Activated CD4-positive, alpha-beta T cell treated with anti-CD3 and anti-CD28 coated beads for 36 hours (primary cell): ENCODE measurements around the gene RMI2. TPM values are rescaled to one million over a fixed set of nuclear protein-coding genes. Genes with fewer than 3 reads are reported as not detected.

Experiments used
- ATAC-seq: fragments of 200-7000 bp; cut with Tn5 transposase; one replicate; pipeline ENCODE4 v1.10.0; 2021; ENCODE audit warnings: mild to moderate bottlenecking, moderate library complexity
- CTCF ChIA-PET: fragments of 350-600 bp; sonication (Branson Sonifier 250); formaldehyde crosslinking; loops from one replicate; lab custom pipeline; 2021; ENCODE audit warnings: antibody characterized with exemption; lab: Charles Lee
- POLR2A ChIA-PET: fragments of 350-600 bp; sonication (Branson Sonifier 250); formaldehyde crosslinking; loops from one replicate; lab custom pipeline; 2021; ENCODE audit warnings: antibody characterized with exemption, inconsistent platforms; lab: Charles Lee
- DNase-seq: peaks from one replicate; pipeline ENCODE4 v3.0.0-alpha.2; 2020
- H3K27ac Mint-ChIP-seq: one replicate; pipeline ENCODE4 v1.8.0; 2021; ENCODE audit warnings: mixed read lengths
- H3K27me3 Mint-ChIP-seq: one replicate; pipeline ENCODE4 v1.8.0; 2021; ENCODE audit warnings: mixed read lengths
- H3K36me3 Mint-ChIP-seq: one replicate; pipeline ENCODE4 v1.8.0; 2021; ENCODE audit warnings: low read depth, mixed read lengths
- H3K4me1 Mint-ChIP-seq: one replicate; pipeline ENCODE4 v1.8.0; 2021; ENCODE audit warnings: mixed read lengths
- H3K4me3 Mint-ChIP-seq: one replicate; pipeline ENCODE4 v1.8.0; 2021; ENCODE audit warnings: mild to moderate bottlenecking, moderate library complexity, mixed read lengths
- H3K9me3 Mint-ChIP-seq: one replicate; pipeline ENCODE4 v1.8.0; 2021; ENCODE audit warnings: low read depth, mixed read lengths
- intact Hi-C, 2 experiments: fragments of 100-400 bp; cut with DNase I in 1 of 2; cut with micrococcal nuclease in 1 of 2; formaldehyde crosslinking; loops; one replicate each; pipeline versions ENCODE4 v1.14.2 to v1.15.1; 2022 to 2024; cut with DNase I, micrococcal nuclease
- total RNA-seq, 2 experiments: library from RNA; stranded (reverse); gene quantifications; one replicate each; pipeline ENCODE4 v1.2.3, GENCODE V29; 2021

RMI2 gene
- total RNA-seq, 2 experiments from 2014 or later: 56.0 to 69.8 TPM

- DNase-seq (no peak), ATAC-seq (no peak)
- Mint-ChIP-seq H3K4me1 (no peaks in the 10 kb centered on the region), H3K27me3 (no peaks in the 10 kb centered on the region), H3K4me3 (no peak overlapping the region), H3K27ac (no peak overlapping the region), H3K9me3 (no peaks in the 10 kb centered on the region), H3K36me3 (no peaks in the 10 kb centered on the region)
- intact Hi-C loops: no loop called here
- CTCF ChIA-PET: interaction anchor here (0.6 to 4.3 kb wide), 3 partner anchors 12 to 432 kb away, joined by 3 to 23 read pairs (median 5); no protein-coding TSS in a partner anchor
- POLR2A ChIA-PET: interaction anchor here (0.5 to 0.6 kb wide), 3 partner anchors 33 to 404 kb away, joined by 3 to 5 read pairs (median 4); no protein-coding TSS in a partner anchor
Observed at GRCh38 chr16:11394593-11394960, 49.3 kb downstream of the RMI2 start.

- intact Hi-C loops: loop anchor here in 1 of 2 experiments (5.0 kb wide), 1 partner anchor 322 kb away; no protein-coding TSS in a partner anchor
- no peak for DNase-seq
- Mint-ChIP-seq H3K27me3 (no peaks in the 10 kb centered on the region), H3K36me3 (no peaks in the 10 kb centered on the region), H3K27ac (no peak overlapping the region), H3K9me3 (no peaks in the 10 kb centered on the region), H3K4me1 (no peaks in the 10 kb centered on the region), H3K4me3 (no peak overlapping the region)
- ChIA-PET POLR2A (interaction anchor here (0.5 kb wide), 1 partner anchor 32 kb away, joined by 5 read pairs; no protein-coding TSS in a partner anchor), CTCF (interaction anchor here (0.5 to 4.3 kb wide), 32 partner anchors 8 to 444 kb away, joined by 3 to 23 read pairs (median 4); no protein-coding TSS in a partner anchor)
- ATAC-seq: no peak
Observed at GRCh38 chr16:11395008-11395948, 50.0 kb downstream of the RMI2 start.

- H3K4me1 Mint-ChIP-seq: no peaks in the 10 kb centered on the region
- H3K27ac Mint-ChIP-seq: no peak overlapping the region
- H3K9me3 Mint-ChIP-seq: no peaks in the 10 kb centered on the region
- H3K4me3 Mint-ChIP-seq: no peak overlapping the region
- CTCF ChIA-PET: interaction anchor here (0.5 to 4.3 kb wide), 32 partner anchors 9 to 553 kb away, joined by 3 to 23 read pairs (median 4); no protein-coding TSS in a partner anchor
- no peaks in the 10 kb centered on the region for H3K36me3 Mint-ChIP-seq
- POLR2A ChIA-PET: no interaction called here
- intact Hi-C loops: loop anchor here (2.0 to 5.0 kb wide), 2 partner anchors 319 to 321 kb away; no protein-coding TSS in a partner anchor
- no peaks in the 10 kb centered on the region for H3K27me3 Mint-ChIP-seq
- DNase-seq (no peak), ATAC-seq (peak; percentile 14)
Observed at GRCh38 chr16:11395949-11396240, 50.6 kb downstream of the RMI2 start.

- no peaks in the 10 kb centered on the region for H3K27me3 Mint-ChIP-seq
- H3K4me1 Mint-ChIP-seq: no peaks in the 10 kb centered on the region
Observed at GRCh38 chr16:11396241-11397048, 51.2 kb downstream of the RMI2 start.

GRCh38 chr16:11398136-11398535 is 52.9 kb downstream of the RMI2 start:
- DNase-seq: no peak
- POLR2A ChIA-PET: interaction anchor here (1.0 kb wide), 1 partner anchor 11 kb away, joined by 3 read pairs; no protein-coding TSS in a partner anchor
- Mint-ChIP-seq H3K4me1 (no peaks in the 10 kb centered on the region), H3K9me3 (no peaks in the 10 kb centered on the region), H3K27me3 (no peaks in the 10 kb centered on the region), H3K4me3 (no peak overlapping the region), H3K27ac (no peak overlapping the region), H3K36me3 (no peaks in the 10 kb centered on the region)
- CTCF ChIA-PET: interaction anchor here (0.9 to 4.3 kb wide), 5 partner anchors 9 to 434 kb away, joined by 3 to 23 read pairs (median 3); no protein-coding TSS in a partner anchor
- intact Hi-C loops: loop anchor here in 1 of 2 experiments (5.0 kb wide), 1 partner anchor 319 kb away; no protein-coding TSS in a partner anchor
- no peak for ATAC-seq

More at GRCh38 chr16:11396241-11397048, 51.2 kb downstream of the RMI2 start:
- Mint-ChIP-seq H3K27ac (no peak overlapping the region), H3K9me3 (no peaks in the 10 kb centered on the region), H3K36me3 (no peaks in the 10 kb centered on the region), H3K4me3 (no peak overlapping the region)
- POLR2A ChIA-PET: no interaction called here
- intact Hi-C loops: loop anchor here (2.0 to 5.0 kb wide), 2 partner anchors 318 to 321 kb away; no protein-coding TSS in a partner anchor
- CTCF ChIA-PET: interaction anchor here (0.5 to 4.3 kb wide), 37 partner anchors 9 to 568 kb away, joined by 3 to 23 read pairs (median 4); no protein-coding TSS in a partner anchor
- peak; percentile 82 for DNase-seq
- ATAC-seq: peak; percentile 88

GRCh38 chr16:11398851-11399250 is 53.6 kb downstream of the RMI2 start:
- POLR2A ChIA-PET: interaction anchor here (1.0 kb wide), 1 partner anchor 11 kb away, joined by 3 read pairs; no protein-coding TSS in a partner anchor
- no peak overlapping the region for H3K27ac Mint-ChIP-seq
- ATAC-seq (no peak), DNase-seq (no peak)
- CTCF ChIA-PET: interaction anchor here (0.6 to 4.3 kb wide), 6 partner anchors 8 to 210 kb away, joined by 3 to 23 read pairs (median 4); no protein-coding TSS in a partner anchor
- H3K4me3 Mint-ChIP-seq: no peak overlapping the region
- H3K27me3 Mint-ChIP-seq: no peaks in the 10 kb centered on the region
- no peaks in the 10 kb centered on the region for H3K9me3 Mint-ChIP-seq
- H3K36me3 Mint-ChIP-seq: no peaks in the 10 kb centered on the region
- no peaks in the 10 kb centered on the region for H3K4me1 Mint-ChIP-seq
- intact Hi-C loops: loop anchor here in 1 of 2 experiments (5.0 kb wide), 1 partner anchor 318 kb away; no protein-coding TSS in a partner anchor

GRCh38 chr16:11399261-11399831 is 54.1 kb downstream of the RMI2 start:
- CTCF ChIA-PET: interaction anchor here (0.6 to 1.6 kb wide), 5 partner anchors 9 to 209 kb away, joined by 3 to 4 read pairs (median 3); no protein-coding TSS in a partner anchor

GRCh38 chr16:11400076-11400475 is 54.8 kb downstream of the RMI2 start:
- Mint-ChIP-seq H3K36me3 (no peaks in the 10 kb centered on the region), H3K9me3 (no peaks in the 10 kb centered on the region), H3K4me3 (no peak overlapping the region), H3K27ac (no peak overlapping the region), H3K4me1 (no peaks in the 10 kb centered on the region), H3K27me3 (no peaks in the 10 kb centered on the region)
- ChIA-PET POLR2A (no interaction called here), CTCF (interaction anchor here (0.7 to 1.6 kb wide), 3 partner anchors 8 to 18 kb away, joined by 3 to 4 read pairs (median 4); no protein-coding TSS in a partner anchor)
- ATAC-seq: no peak
- intact Hi-C loops: loop anchor here in 1 of 2 experiments (10.0 kb wide), 1 partner anchor 435 kb away; no protein-coding TSS in a partner anchor
- no peak for DNase-seq

More at GRCh38 chr16:11399261-11399831, 54.1 kb downstream of the RMI2 start:
- POLR2A ChIA-PET: no interaction called here
- Mint-ChIP-seq H3K9me3 (no peaks in the 10 kb centered on the region), H3K4me3 (no peak overlapping the region), H3K36me3 (no peaks in the 10 kb centered on the region), H3K27ac (no peak overlapping the region), H3K27me3 (no peaks in the 10 kb centered on the region), H3K4me1 (no peaks in the 10 kb centered on the region)
- no peak for DNase-seq
- no peak for ATAC-seq
- intact Hi-C loops: loop anchor here in 1 of 2 experiments (5.0 kb wide), 1 partner anchor 318 kb away; no protein-coding TSS in a partner anchor
